Subcutaneous adipose tissue (tissue), 4 donors: Measurements from ENCODE around the gene FASTKD2. TPM values are rescaled to one million over a fixed set of nuclear protein-coding genes. Genes with fewer than 3 reads are reported as not detected.

Experiments
- total RNA-seq, 4 donors: library from RNA; depleted of rRNA; stranded (reverse); fragments of >200 nt; gene quantifications; one replicate each; pipeline ENCODE4 v1.1.0, GENCODE V29; 2016
- TF ChIP-seq, protein P1 (sequence below): fragments of 450-650 bp; IDR thresholded peaks from one replicate; pipeline ENCODE4 v1.5.1; 2016; ENCODE audit warnings: low read depth, mild to moderate bottlenecking, control low read depth, antibody characterized with exemption, moderate library complexity

Gene FASTKD2
- total RNA-seq, 4 donors from 2014 or later = 24.8 to 45.2 (median 27.2) TPM

DNA sequence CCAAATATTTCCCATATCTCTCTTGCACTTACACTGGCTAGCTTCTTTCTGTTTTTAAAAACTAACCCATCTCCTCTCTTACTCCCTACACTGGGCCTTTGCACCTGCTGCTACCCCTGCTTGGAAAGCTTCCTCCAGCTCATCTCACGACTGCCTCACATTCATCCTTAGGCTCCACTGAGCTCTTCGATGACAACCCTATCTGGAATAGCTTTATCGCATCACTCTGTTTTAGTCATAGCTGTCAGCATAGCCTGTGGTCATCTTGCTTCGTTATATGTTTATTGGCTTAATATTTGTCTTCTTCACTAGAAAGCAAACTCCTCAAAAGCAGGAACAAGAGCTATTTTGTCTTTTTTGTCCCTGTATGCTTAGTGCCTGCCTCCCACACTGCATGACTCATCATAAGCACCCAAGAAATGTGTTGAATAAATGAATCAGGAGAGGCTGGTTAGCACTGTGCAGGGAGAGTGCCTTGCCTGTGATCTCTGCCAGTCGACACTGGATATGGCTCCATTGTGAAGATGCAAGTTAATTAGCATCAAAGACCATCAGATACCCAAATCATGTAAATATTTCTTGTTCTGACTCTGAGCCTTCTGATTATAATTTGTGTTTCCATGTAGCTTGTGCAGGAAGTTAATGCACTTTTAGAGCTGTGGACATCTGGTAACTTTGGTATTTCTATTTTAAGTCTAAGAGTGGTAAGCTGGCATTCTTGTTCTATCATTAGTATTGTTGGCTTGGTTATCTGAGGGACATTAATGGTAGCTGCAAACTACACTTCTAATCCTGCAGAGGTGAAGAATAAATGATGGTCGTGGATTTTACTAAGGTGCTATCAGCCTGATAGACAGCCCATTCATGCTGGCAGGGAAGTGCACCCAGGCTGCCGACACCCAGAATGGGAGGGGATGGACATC lies 36.9 kb upstream of the FASTKD2 start:
- TF ChIP-seq, protein P1, sequence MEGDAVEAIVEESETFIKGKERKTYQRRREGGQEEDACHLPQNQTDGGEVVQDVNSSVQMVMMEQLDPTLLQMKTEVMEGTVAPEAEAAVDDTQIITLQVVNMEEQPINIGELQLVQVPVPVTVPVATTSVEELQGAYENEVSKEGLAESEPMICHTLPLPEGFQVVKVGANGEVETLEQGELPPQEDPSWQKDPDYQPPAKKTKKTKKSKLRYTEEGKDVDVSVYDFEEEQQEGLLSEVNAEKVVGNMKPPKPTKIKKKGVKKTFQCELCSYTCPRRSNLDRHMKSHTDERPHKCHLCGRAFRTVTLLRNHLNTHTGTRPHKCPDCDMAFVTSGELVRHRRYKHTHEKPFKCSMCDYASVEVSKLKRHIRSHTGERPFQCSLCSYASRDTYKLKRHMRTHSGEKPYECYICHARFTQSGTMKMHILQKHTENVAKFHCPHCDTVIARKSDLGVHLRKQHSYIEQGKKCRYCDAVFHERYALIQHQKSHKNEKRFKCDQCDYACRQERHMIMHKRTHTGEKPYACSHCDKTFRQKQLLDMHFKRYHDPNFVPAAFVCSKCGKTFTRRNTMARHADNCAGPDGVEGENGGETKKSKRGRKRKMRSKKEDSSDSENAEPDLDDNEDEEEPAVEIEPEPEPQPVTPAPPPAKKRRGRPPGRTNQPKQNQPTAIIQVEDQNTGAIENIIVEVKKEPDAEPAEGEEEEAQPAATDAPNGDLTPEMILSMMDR = no peak

- TF ChIP-seq, protein P1 = no peak
Measured at GRCh38 chr2:206733341-206733740, 32.1 kb upstream of the FASTKD2 start.

DNA sequence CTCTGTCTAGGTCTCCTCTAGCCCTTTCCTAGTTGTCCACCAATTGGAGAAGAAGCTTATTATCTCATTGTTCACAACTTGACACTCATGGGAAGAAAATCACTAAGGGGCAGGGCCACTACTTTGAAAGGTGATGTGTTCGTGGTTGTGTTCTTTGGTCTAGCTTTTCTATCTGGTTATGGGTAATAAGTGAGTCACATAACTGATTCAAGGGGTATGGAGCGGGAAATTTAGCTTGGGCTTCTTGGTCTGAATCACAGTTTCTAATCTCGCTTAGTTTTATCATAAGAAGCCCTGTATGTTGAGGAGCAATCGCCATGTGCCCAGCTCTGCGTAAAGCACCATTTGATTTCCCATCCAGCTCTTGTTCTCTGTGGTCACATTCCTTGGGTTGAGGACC lies 28.5 kb upstream of the FASTKD2 start:
- TF ChIP-seq, protein P1 = no peak

DNA sequence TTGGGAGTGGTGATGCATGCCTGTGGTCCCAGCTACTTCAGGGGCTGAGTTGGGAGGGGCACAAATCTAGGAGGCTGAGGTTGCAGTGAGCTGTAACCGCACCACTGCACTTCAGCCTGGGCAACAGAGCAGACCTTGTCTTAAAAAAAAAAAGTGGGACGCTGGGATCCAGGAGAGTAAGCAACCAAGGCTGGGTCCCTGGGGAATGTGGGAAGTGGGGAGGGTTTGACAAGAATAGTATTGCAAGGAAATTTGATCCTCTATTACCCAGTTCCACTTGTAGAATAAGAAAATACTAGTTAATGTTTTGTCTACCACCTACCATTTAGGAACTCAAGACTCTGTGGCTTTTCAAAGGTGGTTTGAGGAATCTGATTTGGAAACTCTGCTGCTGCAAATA lies 26.1 kb upstream of the FASTKD2 start:
- TF ChIP-seq, protein P1 = no peak

DNA sequence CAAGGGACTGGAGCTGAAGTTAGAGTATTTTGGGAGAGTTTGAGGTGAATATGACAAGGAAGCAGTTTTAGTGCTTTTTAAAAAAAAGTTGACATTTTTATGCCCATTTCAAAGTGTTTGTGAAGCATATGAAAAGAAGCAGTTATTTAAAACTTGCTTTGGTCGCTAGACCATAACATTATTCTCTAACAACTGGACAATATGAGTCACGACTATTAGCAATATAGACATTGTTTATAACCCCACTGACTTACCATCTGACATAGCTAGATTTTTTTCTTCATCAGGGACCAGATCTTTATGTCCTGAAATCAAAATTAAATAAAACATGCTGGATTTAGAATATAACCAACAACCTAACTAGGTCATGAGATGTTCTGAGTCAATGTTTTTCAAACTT lies 24.6 kb upstream of the FASTKD2 start:
- TF ChIP-seq, protein P1 = no peak

DNA sequence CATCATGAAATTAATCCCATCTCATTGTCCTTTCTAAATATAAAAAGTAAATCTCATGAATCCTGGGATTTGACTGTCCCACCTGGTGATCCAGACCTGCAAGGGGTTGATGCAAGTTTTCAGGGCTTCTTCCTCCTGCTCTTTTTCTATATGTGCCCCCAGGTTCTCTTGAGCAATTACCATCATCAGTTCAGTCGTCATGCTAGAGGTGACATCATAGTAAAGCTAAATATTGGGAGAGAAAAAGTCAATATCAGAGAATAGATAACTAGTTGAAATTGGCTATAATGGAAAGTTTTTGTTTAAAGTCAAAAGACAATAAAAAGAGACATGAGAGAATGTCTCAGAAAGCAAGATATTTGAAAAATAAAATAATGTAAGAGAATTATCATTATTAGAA lies 8.6 kb upstream of the FASTKD2 start:
- TF ChIP-seq, protein P1 = no peak

GRCh38 chr2:206764673-206765241 lies 649 bp upstream of the FASTKD2 start:
- TF ChIP-seq, protein P1 = no peak
